Activated B cell treated with CpG ODN at 0.5 μM for 24 hours (primary cell): ENCODE data around the gene OLAH. TPM values are rescaled to one million over a fixed set of nuclear protein-coding genes. Genes with fewer than 3 reads are reported as not detected.
A peak's percentile ranks its signal among the peaks of the same experiment; 100 is the strongest.

Source experiments
- ATAC-seq: fragments of 200-7000 bp; cut with Tn5 transposase; one replicate; pipeline ENCODE4 v1.10.0; 2021; ENCODE audit warnings: low read depth, mild to moderate bottlenecking, moderate library complexity
- CTCF ChIA-PET: fragments of 350-600 bp; sonication (Branson Sonifier 250); formaldehyde crosslinking; loops from one replicate; lab custom pipeline; 2021; ENCODE audit warnings: antibody characterized with exemption; lab: Charles Lee
- POLR2A ChIA-PET: fragments of 350-600 bp; sonication (Branson Sonifier 250); formaldehyde crosslinking; loops from one replicate; lab custom pipeline; 2021; ENCODE audit warnings: antibody characterized with exemption; lab: Charles Lee
- DNase-seq: peaks from one replicate; pipeline ENCODE4 v3.0.0; 2022
- H3K27ac Mint-ChIP-seq: one replicate; pipeline ENCODE4 v1.8.0; 2020; ENCODE audit warnings: mixed read lengths
- H3K27me3 Mint-ChIP-seq: one replicate; pipeline ENCODE4 v1.8.0; 2021; ENCODE audit warnings: mixed read lengths
- H3K36me3 Mint-ChIP-seq: one replicate; pipeline ENCODE4 v1.8.0; 2021; ENCODE audit warnings: low read depth, mixed read lengths
- H3K4me1 Mint-ChIP-seq: one replicate; pipeline ENCODE4 v1.8.0; 2021; ENCODE audit warnings: mixed read lengths
- H3K4me3 Mint-ChIP-seq: one replicate; pipeline ENCODE4 v1.8.0; 2020; ENCODE audit warnings: mild to moderate bottlenecking, mixed read lengths
- H3K9me3 Mint-ChIP-seq: one replicate; pipeline ENCODE4 v1.8.0; 2020; ENCODE audit warnings: mixed read lengths
- CTCF ChIP-seq: fragments of 200-600 bp; IDR thresholded peaks from one replicate; pipeline ENCODE4 v1.8.0; 2022; ENCODE audit warnings: antibody characterized with exemption, mild to moderate bottlenecking
- intact Hi-C: fragments of 100-400 bp; cut with micrococcal nuclease; formaldehyde crosslinking; loops from one replicate; pipeline ENCODE4 v1.15.1; 2024
- total RNA-seq: library from RNA; stranded (reverse); gene quantifications from 2 replicates; pipeline ENCODE4 v1.2.3, GENCODE V29; 2022

OLAH gene
- total RNA-seq, 1 donor from 2014 or later: not detected

DNA sequence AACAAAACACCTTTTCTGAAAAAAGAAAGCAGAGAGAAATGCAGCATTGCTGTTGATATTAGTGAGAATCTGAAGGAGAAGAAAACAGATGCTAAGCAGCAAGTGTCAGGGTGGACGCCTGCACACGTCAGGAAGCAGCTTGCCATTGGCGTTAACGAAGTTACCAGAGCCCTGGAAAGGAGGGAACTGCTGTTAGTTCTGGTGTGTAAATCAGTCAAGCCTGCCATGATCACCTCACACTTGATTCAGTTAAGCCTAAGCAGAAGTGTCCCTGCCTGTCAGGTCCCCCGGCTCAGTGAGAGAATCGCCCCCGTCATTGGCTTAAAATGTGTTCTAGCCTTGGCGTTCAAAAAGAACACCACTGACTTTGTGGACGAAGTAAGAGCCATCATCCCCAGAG, 59.8 kb downstream of the OLAH start:
- Mint-ChIP-seq H3K36me3 (peaks cover 75% of the 10 kb centered on the region), H3K9me3 (no peaks in the 10 kb centered on the region), H3K4me3 (no peak overlapping the region), H3K27me3 (no peaks in the 10 kb centered on the region), H3K4me1 (peaks cover 20% of the 10 kb centered on the region), H3K27ac (no peak overlapping the region)
- ChIA-PET CTCF (no interaction called here), POLR2A (no interaction called here)
- DNase-seq (no peak), ATAC-seq (no peak)
- intact Hi-C loops: loop anchor here (10.0 kb wide), 1 partner anchor 1319 kb away; no protein-coding TSS in a partner anchor
- TF ChIP-seq CTCF: no peak

- intact Hi-C loops: loop anchor here (1.0 to 10.0 kb wide), 7 partner anchors 18 to 1322 kb away; partner anchors contain the start of genes ACBD7 and NMT2
- no peak overlapping the region for H3K27ac Mint-ChIP-seq
- ChIA-PET POLR2A (interaction anchor here (0.6 to 1.8 kb wide), 3 partner anchors 9 to 35 kb away, joined by 4 to 5 read pairs (median 4); partner anchors contain the start of gene RPP38), CTCF (interaction anchor here (0.5 to 1.4 kb wide), 10 partner anchors 9 to 1495 kb away, joined by 3 to 7 read pairs (median 3); partner anchors contain the start of genes NMT2 and RPP38)
- peak; percentile 96 for ATAC-seq
- no peaks in the 10 kb centered on the region for H3K27me3 Mint-ChIP-seq
- peaks cover 65% of the 10 kb centered on the region for H3K36me3 Mint-ChIP-seq
- peak; percentile 32 for DNase-seq
- H3K4me3 Mint-ChIP-seq: no peak overlapping the region
- TF ChIP-seq CTCF: peak; percentile 51
- no peaks in the 10 kb centered on the region for H3K9me3 Mint-ChIP-seq
- peaks cover 8% of the 10 kb centered on the region for H3K4me1 Mint-ChIP-seq
Measured at GRCh38 chr10:15106352-15107013, 62.7 kb downstream of the OLAH start.

- Mint-ChIP-seq H3K27me3 (no peaks in the 10 kb centered on the region), H3K4me3 (no peak overlapping the region), H3K27ac (no peak overlapping the region), H3K36me3 (peaks cover 34% of the 10 kb centered on the region), H3K9me3 (no peaks in the 10 kb centered on the region), H3K4me1 (no peaks in the 10 kb centered on the region)
- ATAC-seq (no peak), DNase-seq (no peak)
- ChIA-PET CTCF (no interaction called here), POLR2A (no interaction called here)
- intact Hi-C loops: no loop called here
- TF ChIP-seq CTCF: no peak
Measured at GRCh38 chr10:15112657-15113056, 68.9 kb downstream of the OLAH start.

DNA sequence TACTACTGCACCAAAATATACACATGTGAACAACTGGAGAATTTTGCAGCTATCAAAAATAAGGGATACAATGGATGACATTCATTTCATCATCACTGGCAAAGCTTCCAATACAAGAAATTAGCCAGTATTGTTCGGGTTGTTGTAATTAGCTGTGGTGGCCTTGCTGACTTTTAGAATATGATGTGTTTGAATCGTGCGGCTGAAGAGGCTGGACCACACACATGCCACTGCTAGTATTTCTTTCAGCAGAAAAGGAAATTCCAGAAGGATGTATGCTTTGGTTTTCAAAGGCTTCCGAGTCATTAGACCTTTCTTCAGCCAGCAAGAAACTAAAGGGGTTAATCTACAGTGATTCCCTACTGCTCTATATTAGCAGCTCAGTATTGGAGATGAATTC, 70.0 kb downstream of the OLAH start:
- ChIA-PET POLR2A (interaction anchor here (0.6 kb wide), 2 partner anchors 14 to 1503 kb away, joined by 5 to 7 read pairs; no protein-coding TSS in a partner anchor), CTCF (no interaction called here)
- ATAC-seq (no peak), DNase-seq (no peak)
- H3K4me1 Mint-ChIP-seq: peaks cover 2% of the 10 kb centered on the region
- peaks cover 30% of the 10 kb centered on the region for H3K36me3 Mint-ChIP-seq
- no peaks in the 10 kb centered on the region for H3K27me3 Mint-ChIP-seq
- intact Hi-C loops: no loop called here
- no peak for TF ChIP-seq CTCF
- no peaks in the 10 kb centered on the region for H3K9me3 Mint-ChIP-seq
- H3K4me3 Mint-ChIP-seq: no peak overlapping the region
- H3K27ac Mint-ChIP-seq: no peak overlapping the region

- DNase-seq (no peak), ATAC-seq (no peak)
- no peaks in the 10 kb centered on the region for H3K9me3 Mint-ChIP-seq
- peaks cover 38% of the 10 kb centered on the region for H3K36me3 Mint-ChIP-seq
- H3K27me3 Mint-ChIP-seq: no peaks in the 10 kb centered on the region
- intact Hi-C loops: no loop called here
- no peak for TF ChIP-seq CTCF
- H3K4me1 Mint-ChIP-seq: peaks cover 2% of the 10 kb centered on the region
- POLR2A ChIA-PET: no interaction called here
- no peak overlapping the region for H3K27ac Mint-ChIP-seq
- no peak overlapping the region for H3K4me3 Mint-ChIP-seq
- CTCF ChIA-PET: interaction anchor here (1.3 kb wide), 2 partner anchors 10 to 17 kb away, joined by 3 to 4 read pairs; no protein-coding TSS in a partner anchor
Measured at GRCh38 chr10:15116225-15116624, 72.5 kb downstream of the OLAH start.
